SHP77 treated with DMSO at 0.1 percent for 48 hours (cell line): ENCODE data around the gene CDCA8.
A peak's percentile ranks its signal among the peaks of the same experiment; 100 is the strongest.

Source experiments
- DNase-seq: peaks from one replicate; lab custom pipeline; 2025; lab: John Stamatoyannopoulos, UW

Gene CDCA8

DNA sequence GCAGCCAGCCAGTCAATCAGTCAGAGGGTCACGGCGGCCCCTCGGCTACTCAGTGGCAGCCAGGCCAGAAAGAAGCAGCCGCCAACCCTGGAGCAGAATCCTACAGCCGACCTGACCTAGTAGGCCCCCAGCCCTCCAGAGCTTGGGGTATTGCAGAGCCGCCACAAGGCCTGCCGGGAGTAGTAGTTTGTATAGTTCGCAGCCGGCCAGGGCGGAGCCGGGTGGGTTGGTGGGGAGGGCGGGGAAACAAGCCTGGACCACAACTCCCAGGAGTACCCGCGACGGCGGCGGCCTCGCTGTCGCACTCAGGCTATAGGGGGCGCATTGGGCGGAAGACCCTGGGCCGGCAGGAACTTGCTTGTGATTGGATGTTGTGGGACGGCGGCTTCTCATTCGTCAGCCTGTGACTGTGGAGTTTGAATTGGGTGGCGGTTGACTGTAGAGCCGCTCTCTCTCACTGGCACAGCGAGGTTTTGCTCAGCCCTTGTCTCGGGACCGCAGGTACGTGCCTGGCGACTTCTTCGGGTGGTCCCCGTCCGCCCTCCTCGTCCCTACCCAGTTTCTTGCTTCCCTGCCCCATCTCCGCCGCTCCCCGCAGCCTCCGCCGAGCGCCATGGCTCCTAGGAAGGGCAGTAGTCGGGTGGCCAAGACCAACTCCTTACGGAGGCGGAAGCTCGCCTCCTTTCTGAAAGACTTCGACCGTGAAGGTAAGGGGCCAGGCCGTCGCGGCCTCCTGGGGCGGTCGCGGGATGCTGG, at the start of gene CDCA8:
Gene CDCA8, plus strand, starts transcription at position 439 of the 756 bp plus-strand sequence. Its CDS starts 175 bp downstream, at position 614.
- DNase-seq = peak; percentile 96

DNA sequence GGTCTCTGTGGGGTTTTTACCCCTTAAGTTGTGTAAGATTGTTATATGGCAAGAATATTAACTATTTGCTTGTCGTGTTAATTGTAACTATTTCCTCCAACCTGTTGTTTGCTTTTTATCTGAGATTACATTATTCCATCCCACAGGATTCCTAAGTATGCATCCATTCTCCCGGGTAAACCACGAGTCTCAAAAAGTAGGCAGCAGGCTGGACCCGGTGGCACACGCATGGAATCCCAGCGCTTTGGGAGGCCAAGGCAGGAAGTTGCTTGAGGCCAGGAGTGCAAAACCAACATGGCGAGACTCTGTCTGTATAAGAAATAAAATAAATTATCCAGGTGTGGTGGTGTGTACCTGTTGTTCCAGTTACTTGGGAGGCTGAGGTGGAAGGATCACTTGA, 45.0 kb upstream of the CDCA8 start:
- no peak for DNase-seq

DNA sequence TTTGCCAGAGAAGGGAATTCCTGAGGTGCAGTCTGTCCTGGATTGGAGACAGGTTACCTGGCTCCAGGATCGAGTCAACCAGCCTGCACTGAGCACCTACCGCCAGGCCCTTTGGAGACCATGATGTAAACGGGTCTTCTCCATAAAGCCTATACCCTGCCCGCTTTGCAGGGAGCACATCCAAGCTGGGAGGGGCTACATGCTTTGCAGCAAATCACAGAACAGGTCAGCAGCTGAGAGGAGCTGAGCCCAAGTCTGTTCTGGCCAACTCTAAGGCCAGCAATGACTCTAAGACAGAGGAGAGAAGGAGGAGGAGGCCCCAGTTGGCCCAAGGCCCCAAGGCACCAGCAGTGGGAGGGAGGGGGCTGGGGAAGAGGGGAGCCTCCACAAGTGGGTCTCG, 42.1 kb upstream of the CDCA8 start:
- DNase-seq = no peak

DNA sequence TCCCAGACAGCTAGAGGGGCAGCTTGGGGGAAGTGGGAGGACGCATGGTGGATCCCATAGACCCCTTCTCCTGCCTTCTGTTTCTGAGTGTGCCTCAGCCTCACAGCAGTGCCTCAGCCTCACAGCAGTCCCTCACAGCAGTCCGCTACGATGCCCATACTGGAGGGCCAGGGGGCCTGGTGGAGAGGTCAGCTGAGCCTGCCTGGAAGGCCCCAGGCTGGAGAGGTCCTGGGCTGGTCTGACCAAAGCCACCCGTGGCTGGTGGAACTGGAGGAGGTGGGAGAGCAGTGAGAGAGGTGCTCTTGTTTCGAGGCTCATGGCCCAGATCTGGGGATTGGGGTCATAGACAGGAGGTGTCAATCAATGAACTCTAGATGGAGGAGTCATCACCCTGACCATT, 41.6 kb upstream of the CDCA8 start:
- DNase-seq = no peak

DNA sequence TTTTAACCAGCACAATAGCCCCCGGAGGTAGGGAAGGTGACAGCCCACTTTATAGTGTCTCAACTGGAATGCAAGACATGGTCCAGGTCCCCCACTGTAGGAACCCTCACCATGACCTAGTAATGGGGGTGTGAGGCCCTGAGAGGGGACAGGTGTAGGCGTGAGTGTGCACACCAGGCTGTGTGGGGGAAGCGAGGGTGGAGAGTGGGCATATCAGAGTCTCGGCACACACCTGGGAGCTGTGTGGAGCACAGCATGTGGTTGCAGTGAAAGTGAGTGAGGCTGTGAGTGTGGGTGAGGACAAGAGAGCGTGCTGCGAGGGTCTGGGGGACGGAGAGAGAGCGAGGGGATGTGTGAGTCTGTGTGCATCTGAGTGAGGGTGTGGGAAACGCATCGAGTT, 40.5 kb upstream of the CDCA8 start:
- no peak for DNase-seq

DNA sequence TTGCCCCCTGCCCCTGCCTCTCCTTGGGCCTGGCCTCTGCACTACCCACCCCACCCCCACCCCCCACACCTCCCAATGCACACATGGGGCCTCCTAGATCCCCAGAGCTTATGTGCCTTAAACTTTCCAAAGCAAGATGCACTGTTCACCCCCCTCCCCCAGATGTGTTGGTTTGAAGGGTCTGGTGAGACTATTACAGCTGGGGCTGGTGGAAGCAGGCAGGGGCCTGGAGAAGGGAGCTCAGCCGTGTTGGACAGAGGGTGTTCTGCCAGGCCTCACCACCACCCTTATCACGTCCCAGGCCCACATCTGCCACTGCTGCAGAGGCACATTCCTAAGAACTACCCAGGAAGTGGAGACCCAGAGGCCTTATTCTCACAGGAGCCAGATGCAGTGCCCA, 39.3 kb upstream of the CDCA8 start:
- no peak for DNase-seq

DNA sequence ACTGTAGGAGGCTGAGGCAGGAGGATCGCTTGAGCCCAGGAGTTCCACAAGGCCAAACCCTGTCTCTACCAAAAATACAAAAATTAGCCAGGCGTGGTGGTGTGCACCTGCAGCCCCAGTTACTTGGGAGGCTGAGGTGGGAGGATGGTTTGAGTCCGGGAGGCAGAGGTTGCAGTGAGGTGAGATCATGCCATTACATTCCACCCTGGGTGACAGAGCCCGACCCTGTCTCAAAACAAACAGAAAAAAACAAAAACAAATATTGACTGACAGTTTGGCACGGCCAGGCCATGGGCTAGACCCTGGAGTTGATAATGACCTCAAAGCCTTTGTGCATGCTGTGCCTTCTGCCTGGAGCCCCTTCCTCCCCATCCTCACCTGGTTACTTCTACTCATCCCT, 38.4 kb upstream of the CDCA8 start:
- no peak for DNase-seq

DNA sequence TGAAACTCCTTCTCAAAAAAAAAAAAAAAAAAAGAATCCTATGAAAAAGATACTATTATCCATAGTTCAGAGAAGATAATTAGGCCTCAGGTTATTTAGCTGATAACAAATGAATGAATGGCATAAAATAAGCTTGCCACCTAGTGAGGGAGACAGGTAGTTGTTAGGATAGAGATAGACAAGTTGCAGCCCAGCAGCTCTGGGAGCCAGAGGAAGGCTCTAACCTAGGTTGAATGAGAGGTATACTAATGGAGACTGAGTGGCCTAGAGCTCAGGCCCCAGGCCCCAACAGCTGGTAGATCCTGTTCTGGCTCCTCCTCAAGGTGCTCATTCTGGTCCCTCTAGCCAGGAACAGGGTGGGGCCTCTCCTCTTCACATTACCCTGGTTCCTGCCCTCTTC, 37.0 kb upstream of the CDCA8 start:
- DNase-seq = no peak

DNA sequence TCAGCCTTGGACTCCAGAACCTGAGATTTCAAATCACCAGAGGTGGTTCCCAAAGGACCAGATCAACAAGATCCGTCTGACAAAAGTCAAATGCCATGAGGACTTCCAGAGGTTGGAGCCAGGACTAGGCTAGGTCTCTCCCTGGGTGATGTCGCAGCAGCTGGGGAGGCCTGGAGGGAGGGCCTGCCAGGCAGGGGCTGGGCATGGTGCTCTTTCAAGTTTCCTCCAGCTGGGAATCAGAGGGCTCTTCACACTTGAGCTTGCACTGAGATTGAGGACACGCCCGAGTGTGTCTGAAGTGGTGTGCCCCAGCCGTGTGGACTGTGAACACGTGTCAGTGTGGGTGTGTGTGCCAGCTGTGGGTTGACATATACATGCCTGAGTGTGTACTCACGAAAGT, 36.3 kb upstream of the CDCA8 start:
- DNase-seq = no peak

DNA sequence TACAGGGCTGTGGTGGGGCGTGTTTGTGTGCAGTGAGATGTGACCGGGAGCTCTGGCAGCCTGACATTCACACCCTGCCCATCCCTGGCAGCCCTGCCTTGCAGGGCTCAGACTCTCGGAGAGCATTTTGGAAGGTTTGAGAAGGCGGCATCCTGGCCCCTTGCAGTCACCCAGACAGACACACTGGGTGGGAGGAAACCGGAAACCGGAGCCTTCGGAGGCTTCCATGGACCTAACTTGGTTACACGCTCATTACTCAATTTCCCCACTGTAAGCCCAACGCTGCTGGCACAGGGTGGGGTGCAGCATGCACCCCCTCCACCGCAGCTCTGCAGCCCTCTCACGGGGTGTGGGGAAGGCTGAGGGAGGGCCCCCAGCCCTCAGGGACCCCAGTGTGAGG, 35.4 kb upstream of the CDCA8 start:
- DNase-seq = no peak

DNA sequence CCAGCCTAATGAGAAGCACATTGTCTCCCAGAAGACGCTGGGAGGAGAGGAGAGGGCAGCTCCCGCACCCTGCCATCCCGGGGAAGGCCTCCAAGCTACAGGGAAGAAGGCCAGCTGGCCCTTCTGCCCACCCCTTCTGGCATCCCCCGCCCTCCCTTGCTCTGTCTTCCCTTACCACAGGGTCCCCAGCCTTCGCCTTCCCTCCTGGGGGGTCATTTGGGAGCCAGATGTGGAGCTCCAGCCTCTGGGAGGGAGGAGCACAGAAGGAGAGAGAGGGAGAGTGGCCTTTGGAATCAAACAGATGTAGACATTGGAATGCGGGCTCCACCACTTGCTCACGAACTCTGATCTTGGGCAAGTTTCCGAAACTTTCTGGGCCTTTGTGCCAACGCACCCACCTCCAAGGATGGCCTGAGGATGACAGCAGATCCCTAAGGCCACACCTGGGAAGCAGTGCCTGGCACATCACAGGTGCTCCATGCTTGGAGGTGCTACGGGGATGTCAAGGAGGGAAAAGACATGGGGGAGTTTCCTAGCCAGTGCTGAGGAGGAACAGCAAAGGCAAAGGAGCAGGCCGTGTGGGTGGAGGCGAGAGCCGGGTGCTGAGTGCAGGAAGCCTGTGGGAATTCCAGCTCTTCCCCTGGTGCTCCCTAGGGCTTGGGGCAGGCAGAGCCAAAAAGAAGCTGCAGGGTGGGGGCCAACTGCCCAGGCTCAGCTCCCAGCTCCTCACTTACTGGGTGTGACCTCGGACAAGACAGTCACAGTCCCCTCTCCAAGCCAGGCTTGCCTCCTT, 34.5 kb upstream of the CDCA8 start:
- DNase-seq = no peak

DNA sequence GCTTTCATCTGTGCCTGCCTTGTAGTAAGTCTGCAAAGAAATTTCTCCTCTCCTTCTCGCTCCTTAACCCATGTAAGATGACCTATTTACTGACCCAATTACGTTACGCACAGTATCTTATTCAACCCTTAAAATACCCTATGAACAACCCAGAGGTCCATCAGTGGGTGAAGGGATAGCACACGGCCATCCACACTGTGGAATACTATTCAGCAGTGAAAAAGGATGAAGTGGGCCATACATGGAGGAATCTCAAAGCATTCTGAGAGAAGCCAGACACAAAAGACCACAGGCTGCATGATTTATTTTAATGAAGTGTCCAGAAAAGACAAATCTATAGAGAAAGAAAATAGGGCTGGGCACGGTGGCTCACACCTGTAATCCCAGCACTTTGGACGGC, 33.8 kb upstream of the CDCA8 start:
- no peak for DNase-seq

DNA sequence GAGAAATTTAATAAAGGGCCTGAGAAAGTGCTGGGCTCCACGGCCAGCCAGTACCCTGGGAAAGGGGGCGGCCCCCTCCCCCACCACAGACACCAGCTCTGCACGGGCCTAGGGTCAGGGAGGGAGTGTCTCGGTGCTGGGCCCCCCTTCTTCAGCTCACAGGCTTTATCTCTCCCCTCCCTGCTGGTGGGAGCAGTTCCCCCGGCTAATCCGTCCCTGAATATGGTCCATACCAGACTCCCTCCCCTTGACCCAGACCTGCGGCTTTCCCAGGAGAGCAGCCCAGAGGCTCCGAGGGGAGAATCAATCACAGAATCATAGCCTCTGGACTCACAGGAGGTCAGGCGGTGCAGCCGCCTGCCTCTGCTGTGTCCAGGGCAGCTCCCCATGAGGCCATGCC, 31.7 kb upstream of the CDCA8 start:
- DNase-seq = no peak

DNA sequence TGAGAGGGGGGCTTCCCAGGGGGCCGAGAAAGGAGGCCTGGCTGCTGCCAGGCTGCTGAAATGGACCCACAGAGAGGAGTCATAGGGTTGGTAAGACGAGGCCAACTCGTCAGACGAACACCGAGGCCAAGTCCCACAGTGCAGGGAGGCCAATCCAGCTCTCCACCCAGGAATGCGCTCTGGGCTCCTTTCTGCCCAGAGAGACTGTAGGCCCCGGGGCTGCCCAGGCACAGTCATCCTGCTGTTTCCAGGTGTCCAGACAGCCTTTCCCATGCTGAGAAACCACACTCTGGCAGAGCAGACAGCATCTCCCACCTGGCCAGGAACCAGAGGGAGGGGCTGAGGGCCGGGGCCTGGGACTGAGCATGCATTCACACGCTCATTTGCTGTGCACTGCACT, 30.9 kb upstream of the CDCA8 start:
- no peak for DNase-seq

DNA sequence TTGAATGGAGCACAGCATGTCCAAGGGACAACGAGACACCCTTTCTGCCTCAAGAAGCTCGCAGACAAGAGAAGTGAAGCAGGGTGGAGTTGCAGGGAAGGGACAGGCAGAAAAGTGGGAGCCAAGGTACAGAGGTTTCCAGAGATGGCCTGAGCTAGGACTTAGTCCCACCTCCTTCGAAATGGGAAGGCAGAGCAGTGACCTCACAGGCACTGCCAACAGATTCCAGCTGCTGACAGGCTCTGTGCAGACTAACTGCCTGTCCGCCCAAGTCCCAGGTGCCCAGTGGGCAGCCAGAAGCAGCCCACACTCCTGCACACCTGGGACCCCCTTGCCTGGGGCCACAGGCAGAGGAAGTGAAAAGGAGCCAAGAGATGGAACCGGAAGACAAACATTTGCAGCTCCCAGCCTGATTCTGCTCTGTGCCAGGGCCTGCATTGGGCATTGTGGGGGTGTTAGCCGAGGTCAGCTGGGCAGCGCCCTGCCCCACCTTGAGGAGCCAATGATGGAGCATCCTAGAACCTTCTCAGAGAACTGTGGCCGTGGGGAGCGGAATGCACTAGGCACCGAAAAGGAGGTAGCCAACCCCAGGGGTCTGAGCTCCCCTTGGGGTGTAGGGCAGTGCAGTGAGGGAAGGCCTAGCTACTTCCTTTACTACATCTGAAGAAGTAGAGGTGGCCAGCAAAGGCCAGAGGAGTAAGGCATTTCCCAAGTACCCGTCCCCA, 30.1 kb upstream of the CDCA8 start:
- DNase-seq = no peak

DNA sequence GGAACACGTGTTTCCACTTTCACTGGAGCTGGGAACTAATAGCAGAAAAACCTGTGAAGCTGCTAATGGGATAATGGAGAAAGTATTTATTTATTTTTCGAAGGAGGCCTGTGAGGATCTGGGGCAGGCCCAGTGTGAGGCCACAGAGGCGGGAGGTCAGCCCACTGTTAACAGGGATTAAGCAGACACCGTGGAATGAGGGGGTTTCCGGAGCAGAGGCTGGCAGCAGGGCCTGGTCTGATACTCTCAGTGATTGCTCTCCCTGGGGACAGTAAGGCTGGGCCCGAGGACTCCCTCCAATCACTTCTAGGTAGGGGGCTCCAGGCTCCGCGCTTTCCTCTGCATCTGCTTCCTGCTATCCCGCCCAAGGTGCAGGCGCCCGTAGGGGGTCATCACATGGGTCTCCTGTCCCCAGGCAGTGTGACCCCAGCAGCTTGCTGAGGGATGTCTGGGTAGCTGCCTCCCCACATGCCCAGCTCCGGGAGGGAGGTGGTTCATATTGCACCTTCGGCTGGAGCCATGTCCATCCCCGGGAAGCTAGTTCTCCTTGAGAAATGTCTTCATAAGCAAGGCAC, 28.8 kb upstream of the CDCA8 start:
- DNase-seq = no peak

DNA sequence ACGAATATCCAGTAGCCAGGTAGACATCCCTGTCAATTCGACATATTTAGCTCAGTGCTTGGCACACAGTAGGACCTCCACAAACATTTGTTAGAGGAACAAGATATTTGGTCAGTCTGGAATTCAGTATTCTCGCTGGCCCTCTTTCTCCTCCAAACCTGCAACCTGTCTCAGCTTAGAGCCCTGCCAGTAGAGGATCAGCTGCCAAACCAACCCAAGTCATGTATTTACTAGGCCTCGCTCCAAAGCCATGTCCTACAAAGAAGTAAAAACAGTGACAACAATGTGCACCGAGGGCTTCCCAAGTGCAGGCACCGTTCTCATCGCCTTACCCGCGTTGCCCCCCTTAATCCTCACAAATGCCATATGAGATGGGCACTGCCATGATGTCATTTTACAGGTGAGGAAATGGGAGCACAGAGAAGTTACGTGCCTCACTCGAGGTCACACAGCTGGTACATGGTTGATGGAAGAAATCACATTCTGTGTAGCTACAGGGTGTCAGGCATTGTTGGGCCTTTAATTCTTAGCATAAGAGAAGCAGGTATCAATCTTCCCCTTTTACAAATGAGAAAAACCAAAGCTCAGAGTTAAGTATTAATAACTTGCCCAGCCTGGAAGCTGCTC, 26.0 kb upstream of the CDCA8 start:
- no peak for DNase-seq

DNA sequence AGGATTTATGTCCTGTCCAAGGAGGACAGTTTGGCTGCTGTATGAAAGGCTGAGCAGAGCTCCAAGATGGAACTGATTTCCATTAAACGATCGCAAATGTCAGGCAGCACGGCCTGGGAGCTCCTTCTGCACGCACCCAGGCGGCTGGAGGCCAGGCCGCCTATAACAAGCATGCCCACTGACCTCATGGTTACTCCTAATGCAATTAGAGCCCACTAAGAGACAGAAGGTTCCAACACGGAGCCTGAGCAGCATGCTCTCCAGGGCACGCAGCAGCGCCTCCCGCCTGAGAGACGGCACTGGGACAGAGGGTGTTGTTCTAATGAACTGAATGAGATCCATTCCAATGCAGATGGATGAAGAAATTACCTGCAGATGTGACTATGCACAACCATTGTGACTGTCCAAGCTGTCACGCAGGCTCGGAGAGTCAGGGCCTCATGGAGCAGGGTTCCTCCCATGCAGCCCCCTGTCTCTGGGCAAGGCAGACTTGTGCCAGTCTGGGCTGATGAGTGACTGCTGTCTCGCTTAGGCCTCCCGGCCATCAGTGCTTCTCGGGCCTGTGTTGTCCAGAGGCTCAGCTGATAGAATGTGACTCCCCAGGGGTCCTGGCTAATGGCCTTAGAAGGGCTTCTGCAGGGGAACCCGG, 25.2 kb upstream of the CDCA8 start:
- DNase-seq = no peak

DNA sequence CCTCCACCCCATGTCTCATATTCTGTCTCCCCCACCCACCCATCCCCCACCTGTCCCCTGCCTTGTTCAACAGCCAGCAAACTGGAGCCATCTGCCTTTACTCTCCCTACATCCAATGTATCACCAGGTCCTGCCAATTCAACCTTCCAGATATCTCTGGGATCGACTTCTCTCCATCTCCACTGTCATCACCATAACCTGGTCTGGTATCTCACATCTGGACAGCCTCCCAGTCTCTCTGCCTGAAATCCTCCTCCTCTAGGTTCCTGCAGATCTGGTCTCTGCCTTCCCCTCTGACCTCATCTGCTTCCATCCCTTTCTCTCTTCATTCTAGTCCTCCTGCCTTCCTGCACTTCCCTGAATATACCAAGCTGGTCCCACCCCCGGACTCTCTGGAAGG, 22.2 kb upstream of the CDCA8 start:
- no peak for DNase-seq

DNA sequence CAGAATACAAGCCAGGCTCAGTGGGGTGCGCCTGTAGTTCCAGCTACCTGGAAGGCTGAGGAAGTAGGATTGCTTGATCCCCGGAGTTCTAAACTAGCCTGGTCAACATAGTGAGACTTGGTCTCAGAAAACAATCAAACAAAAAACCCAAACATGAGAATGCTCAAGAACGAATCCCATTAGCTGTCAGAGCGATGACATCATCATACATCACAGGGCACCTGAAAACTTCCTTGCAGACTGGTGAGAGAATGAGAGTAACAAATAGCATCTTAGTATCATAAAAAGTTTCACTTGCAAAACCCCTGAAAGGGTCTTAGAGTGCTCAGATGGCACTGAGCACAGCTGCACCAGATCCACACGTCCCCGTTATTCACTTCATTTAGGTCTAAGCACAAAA, 21.1 kb upstream of the CDCA8 start:
- DNase-seq = no peak

DNA sequence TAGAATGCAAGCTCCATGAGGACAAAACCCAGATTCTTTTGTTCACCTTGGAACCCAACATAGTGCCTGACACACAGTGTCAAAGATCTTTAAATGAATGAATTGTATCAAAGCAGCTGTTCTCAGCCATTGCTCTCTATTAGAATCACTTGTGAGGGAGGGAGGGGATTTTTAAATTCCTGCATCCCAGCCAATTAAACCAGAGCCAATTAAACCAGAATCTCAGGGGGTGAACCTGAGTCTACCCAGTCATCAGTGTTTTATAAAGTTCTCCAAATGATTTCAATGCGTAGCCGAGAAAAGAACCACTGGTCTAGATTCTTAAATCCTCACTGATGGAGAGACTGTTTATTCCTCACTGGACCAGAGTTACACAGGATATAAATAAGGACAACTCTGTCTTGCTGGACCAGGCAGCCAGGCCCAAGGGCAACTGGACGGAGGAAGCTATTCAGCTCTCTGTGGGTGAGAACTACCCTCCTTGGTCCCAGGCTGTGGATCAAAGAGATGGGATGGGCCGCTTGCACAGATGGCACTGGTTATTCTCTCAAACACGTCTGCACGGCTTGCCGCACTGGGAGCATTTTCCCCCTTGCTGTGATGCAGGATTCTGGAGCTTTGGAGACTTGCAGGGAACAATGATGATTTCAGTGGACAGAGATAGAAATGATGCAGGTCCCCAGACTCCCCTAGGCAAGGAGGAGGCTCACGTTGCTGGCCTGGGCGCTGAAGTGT, 20.0 kb upstream of the CDCA8 start:
- DNase-seq = no peak
